GM21723 (cell line): ENCODE results near the gene RUBCNL.

Experiments
- ATAC-seq: cut with Tn5 transposase; IDR thresholded peaks from one replicate; pipeline ENCODE4 v1.9.1; 2021; ENCODE audit warnings: mild to moderate bottlenecking, moderate library complexity; ENCODE audit not compliant: unreplicated experiment

Gene RUBCNL

DNA sequence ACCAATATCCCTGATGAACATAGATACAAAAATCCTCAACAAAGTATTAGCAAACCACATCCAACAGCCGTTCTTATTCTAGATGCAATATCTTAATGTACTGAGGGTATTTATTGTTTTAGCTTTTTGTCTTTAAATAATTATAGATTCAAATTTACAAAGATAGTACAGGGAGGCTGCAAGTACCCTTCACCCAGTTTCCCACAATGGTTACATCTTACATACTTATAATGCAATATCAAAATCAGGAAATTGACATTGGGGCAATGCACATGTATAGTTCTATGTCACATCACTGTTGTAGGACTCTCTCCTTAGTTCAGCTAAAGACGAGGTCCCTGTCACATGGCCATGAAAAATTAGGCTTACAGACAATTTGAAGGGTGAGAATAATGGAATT lies 75.8 kb downstream of the RUBCNL start:
- ATAC-seq: no peak

DNA sequence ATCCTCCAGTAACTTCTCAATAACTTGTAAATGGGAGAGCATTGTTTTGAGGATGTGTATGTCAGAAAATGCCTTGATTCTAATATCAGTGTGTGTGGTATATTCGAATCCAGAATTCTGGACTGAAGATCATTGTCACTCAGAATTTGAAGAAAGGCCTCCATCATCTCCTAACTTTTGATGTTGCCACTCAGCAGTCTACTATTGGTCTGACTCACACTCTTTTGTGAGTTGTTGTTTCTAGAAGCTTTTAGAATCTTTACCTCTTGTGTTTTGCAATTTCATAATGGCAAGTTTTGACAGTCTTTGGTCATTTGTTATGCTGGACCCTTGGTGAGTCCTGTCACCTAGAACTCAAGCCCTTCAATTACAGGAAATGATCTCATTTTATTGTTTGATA lies 77.0 kb downstream of the RUBCNL start:
- no peak for ATAC-seq

DNA sequence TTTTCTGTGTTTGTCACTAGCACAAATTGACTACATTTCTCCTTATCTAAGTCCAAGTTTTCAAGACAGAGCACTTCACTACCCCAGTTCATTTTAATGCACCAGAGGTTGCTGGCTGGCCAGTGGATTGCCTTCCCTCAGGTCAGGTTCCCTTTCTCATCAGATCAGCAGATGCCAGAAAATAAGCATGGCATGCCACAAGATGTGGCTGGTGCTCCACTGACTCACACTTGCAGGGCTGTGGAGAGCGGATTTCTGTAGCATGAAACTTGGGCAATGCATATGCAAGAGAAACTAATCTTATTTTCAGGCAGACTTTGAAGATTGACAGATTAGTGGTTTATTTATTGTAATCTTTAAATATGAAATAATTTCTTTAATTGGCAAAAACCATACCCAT lies 79.5 kb downstream of the RUBCNL start:
- ATAC-seq: no peak

DNA sequence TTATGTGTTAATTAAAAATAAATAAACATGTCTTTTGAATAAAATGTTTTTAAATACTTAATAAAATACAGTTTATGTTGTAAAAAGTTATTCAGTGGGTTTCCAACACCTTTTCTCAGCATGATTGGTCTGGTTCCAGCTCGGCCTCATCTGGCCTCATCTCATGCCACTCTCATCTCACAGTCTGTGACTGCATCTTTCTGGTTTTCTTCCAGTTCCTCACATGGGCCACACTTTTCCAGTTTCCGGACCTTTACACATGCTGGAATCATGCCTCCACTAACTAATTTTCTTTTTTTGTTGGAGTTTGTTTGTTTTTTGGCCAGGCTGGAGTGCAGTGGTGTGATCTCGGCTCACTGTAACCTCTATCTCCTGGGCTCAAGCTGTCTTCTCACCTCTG lies 82.5 kb downstream of the RUBCNL start:
- ATAC-seq: no peak

DNA sequence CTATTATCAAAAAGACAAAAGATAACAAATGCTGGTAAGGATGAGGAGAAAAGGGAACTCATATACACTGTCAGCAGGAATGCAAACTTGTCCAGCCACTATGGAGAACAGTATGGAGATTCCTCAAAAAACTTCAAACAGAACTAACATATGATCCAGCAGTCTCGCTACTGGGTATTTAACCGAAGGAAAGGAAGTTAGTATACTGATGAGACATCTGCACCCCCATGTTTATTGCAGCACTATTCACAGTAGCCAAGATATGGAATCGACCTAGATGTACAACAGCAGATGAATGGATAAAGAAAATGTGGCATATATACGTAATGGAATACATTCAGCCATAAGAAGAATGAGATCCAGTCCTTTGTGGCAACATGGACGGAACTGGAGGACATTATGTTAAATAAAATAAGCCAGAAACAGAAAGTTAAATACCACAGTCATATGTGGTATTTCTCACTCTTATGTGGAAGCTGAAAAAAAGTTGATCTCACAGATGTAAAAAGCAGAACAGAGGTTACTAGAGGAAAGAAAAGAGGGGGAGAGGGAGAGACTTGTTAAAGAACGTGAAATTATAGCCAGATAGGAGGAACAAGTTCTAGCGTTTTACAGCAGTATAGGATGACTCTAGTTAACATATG lies 83.2 kb downstream of the RUBCNL start:
- ATAC-seq: no peak

DNA sequence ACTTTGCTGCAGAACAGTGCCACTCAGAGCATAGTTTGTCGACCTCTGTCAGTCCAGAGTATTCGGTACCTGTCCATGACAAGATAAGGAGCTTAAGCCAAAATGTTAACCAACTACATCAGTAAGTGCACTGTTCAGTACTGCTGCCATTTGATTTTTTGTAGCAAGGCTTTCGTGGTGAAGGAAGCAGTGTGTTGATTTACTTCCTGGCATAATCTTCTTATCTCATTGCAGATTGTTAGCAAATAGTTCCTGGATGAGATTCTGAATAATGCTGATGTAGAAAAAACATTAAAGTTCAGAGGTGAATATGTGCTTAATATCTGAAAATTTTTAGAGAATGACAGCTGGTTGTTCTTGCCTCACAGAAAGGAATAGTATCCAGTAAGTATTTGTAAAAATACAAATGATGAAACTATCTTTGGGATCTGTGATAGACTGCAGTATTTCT lies 89.7 kb downstream of the RUBCNL start:
- ATAC-seq: no peak

DNA sequence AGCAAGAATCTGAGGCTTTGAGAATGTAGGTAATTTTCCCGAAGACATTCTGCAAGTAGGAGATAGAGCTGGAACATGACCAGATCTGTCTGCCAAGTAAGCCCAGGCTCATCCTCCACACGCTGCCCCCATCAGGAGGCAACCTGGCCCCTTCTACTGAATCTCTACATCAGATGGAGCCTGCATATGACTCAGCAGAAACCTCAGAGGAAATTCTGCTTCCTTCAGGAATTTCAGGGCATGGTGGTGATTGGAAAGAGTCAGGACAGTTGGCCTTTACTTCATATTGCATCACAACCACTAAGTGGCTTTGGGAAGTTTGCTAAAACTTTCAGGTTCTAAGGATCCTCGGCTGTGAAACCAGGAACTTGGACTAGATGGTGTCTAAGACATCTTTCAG lies 90.1 kb downstream of the RUBCNL start:
- no peak for ATAC-seq

DNA sequence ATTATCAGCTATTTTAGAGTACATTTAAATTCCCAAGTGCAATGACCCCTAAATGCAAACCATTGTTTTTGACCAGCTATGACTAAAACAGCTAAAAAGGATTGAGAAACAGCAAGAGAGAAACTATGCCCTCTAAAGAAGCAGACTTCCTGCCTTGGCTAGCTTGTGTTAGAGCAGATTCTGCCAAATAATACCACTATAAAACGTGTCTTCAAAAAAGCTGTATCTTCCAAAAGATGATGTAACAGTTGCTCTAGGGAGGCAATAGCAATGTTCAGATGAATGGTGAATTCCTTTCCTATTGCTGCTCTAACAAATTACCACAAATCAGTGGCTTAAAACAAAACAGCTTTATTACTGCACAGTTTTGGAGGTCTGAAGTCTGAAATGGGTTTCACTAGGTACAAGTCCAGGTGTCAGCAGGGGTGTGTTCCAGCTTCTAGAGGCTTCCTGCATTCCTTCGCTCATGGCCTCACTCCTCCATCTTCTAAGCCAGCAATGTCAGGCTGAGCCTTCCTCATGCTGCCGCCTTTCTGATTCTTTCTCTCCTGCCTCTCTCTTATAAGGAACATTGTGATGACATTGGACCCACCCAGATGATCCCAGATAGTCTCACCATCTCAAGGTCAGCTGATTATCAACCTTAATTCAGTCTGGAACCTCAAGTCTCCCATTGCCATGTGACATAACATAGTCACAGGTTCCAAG lies 90.8 kb downstream of the RUBCNL start:
- ATAC-seq: peak; percentile 44

DNA sequence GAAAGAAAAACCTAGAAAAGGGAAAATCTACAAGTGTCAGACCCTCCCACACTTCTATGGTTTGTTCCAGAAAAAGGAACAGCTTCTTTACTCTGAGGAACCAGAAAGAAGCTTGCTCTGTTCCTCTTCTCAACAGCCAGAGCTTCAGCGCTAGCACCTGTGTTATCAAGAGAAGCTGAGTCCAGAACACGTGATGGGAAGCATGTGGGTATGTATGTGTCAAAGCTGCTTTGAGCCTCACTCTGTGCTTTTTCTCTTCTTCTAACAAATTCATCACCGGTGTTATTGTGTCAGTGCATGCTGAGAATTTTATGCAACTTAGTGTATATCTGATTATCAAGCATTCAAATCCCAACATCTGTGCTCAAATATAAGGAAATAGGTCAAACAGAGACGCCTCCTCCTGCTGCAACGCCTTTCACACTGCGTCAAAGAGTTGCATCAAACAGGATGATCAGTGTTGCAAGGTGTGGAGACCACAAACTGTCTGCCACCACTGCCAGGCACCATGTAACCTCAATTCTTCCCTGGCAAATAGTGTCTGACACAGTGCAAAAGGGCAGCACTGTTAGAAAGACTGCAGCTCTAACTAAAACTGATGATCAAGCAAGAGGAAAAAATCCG lies 91.4 kb downstream of the RUBCNL start:
- ATAC-seq: peak; percentile 73

DNA sequence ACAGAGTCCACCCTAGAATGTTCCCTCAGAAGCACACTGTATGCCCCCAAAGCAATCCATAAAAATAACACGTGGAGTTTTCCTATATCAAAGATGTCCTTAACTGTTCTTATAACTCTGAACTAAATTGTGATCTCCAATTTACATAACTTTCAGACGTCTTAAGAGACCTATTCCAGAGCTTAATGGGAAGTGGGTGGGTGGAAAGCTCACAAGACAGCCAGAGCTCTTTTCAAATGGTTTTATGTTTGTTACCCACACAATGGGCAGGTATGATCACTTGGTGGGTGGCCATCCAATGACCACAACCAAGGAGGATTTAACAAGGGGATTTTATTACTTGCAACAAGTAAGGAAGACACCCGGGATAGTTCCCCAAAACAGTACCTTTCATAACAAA lies 93.6 kb downstream of the RUBCNL start:
- ATAC-seq: no peak
